ENCODE measurements around the gene KCNJ12.

DNA sequence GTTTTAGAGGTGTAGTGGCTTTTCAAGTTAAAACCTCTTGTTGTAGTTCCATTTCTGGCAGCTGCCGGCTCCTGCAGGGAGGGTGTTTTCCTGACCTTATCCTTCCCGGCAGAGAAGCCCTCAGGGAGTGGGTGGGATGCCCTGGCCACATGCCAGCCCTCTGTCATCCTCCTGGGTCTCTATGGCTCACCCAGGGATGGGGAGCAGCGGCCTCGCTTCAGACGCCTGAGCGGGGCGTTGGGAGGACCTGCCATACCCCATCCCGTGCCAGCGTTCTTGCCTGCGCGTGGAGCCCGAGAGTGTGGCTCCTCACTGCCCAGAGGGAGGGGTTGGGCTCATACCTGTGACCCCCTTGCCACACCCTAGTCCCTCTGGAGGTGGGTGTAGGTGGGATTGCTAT lies 11.9 kb downstream of the KCNJ12 start:
- TF ChIP-seq SPI1 (IDR thresholded peaks at IDR 0.05; ENCODE audit: low read depth, low read length), result no peak
- TF ChIP-seq POLR2AphosphoS5 (IDR thresholded peaks at IDR 0.05; ENCODE audit: low read depth, low read length), result no peak
